H1 (cell line): Measurements from ENCODE around the gene MYO1F. TPM values are rescaled to one million over a fixed set of nuclear protein-coding genes. Genes with fewer than 3 reads are reported as not detected.

Experiments
- CTCF ChIA-PET: fragments of 300-600 bp; sonication (Branson Sonifier 250); formaldehyde crosslinking; loops from one replicate; lab custom pipeline; 2021; ENCODE audit not compliant: partially characterized antibody; lab: Charles Lee
- POLR2A ChIA-PET: fragments of 300-600 bp; sonication (Branson Sonifier 250); formaldehyde crosslinking; loops from one replicate; lab custom pipeline; 2021; ENCODE audit warnings: inconsistent platforms; ENCODE audit not compliant: partially characterized antibody; lab: Charles Lee
- DNase-seq, 2 experiments: peaks; one replicate each; pipeline versions ENCODE4 v3.0.0 to v3.0.0-alpha.2; 2010 to 2022; ENCODE audit warnings: low spot score in 2 of 2, low read depth in 1 of 2, mixed read lengths in 1 of 2
- FAIRE-seq: peaks from 2 replicates; lab custom pipeline; 2011; peaks lifted over from hg19 to GRCh38; lab: Jason Lieb, UNC
- H2AFZ ChIP-seq: 2 replicates; pipeline ENCODE4 v1.8.1; 2012; ENCODE audit warnings: low read length, inconsistent platforms
- H2AK5ac ChIP-seq: 2 replicates; pipeline ENCODE4 v1.6.1; 2013; ENCODE audit warnings: low read depth, low read length
- H2BK120ac ChIP-seq: replicated peaks from 2 replicates; pipeline ENCODE3; 2013; ENCODE audit warnings: low read depth, low read length, inconsistent platforms
- H2BK12ac ChIP-seq: 2 replicates; pipeline ENCODE4 v1.6.1; 2013; ENCODE audit warnings: low read depth, low read length
- H2BK15ac ChIP-seq: 2 replicates; pipeline ENCODE4 v1.6.1; 2013; ENCODE audit warnings: low read length
- H2BK20ac ChIP-seq: 2 replicates; pipeline ENCODE4 v1.6.1; 2013; ENCODE audit warnings: low read length
- H2BK5ac ChIP-seq: 2 replicates; pipeline ENCODE4 v1.6.1; 2013; ENCODE audit warnings: low read depth, low read length
- H3K14ac ChIP-seq: 2 replicates; pipeline ENCODE4 v1.6.1; 2013; ENCODE audit warnings: inconsistent platforms; ENCODE audit not compliant: insufficient read length
- H3K18ac ChIP-seq: 2 replicates; pipeline ENCODE4 v1.6.1; 2013; ENCODE audit warnings: low read length; ENCODE audit errors: extremely low read depth
- H3K23ac ChIP-seq: 2 replicates; pipeline ENCODE4 v1.6.1; 2013; ENCODE audit warnings: inconsistent platforms; ENCODE audit not compliant: insufficient read length
- H3K23me2 ChIP-seq: 2 replicates; pipeline ENCODE4 v1.6.1; 2013; ENCODE audit warnings: low read depth, low read length
- H3K27ac ChIP-seq: 2 replicates; pipeline ENCODE4 v1.6.1; 2011; ENCODE audit warnings: low read depth, low read length, inconsistent platforms
- H3K27me3 ChIP-seq, 4 experiments: replicated peaks in 1 of 4; 1 replicate in 1 of 4; 2 replicates in 3 of 4; pipeline versions ENCODE4 v1.6.1 to v1.8.1; 2011 to 2013; ENCODE audit warnings: low read length in 3 of 4, mild to moderate bottlenecking in 3 of 4, inconsistent platforms in 2 of 4, mixed read lengths in 2 of 4, moderate library complexity in 1 of 4; ENCODE audit not compliant: control insufficient read depth in 3 of 4, insufficient read depth in 3 of 4; ENCODE audit errors: extremely low read depth in 1 of 4
- H3K36me3 ChIP-seq, 4 experiments: 2 replicates each; pipeline versions ENCODE4 v1.6.1 to v1.8.1; 2011 to 2013; ENCODE audit warnings: mild to moderate bottlenecking in 4 of 4, low read length in 3 of 4, moderate library complexity in 2 of 4, control low read depth in 1 of 4, inconsistent platforms in 1 of 4; ENCODE audit not compliant: insufficient read depth in 4 of 4, control insufficient read depth in 2 of 4
- H3K4ac ChIP-seq: replicated peaks from 2 replicates; pipeline ENCODE3; 2013; ENCODE audit warnings: low read length, low read depth, mixed read lengths, inconsistent platforms; ENCODE audit not compliant: insufficient read length
- H3K4me1 ChIP-seq, 4 experiments: replicated peaks in 1 of 4; 1 replicate in 1 of 4; 2 replicates in 3 of 4; pipeline versions ENCODE4 v1.6.1 to v1.8.1; 2011 to 2013; ENCODE audit warnings: low read length in 3 of 4, inconsistent platforms in 2 of 4, mixed read lengths in 1 of 4; ENCODE audit not compliant: insufficient read depth in 4 of 4, control insufficient read depth in 3 of 4
- H3K4me2 ChIP-seq, 2 experiments: 2 replicates each; pipeline versions ENCODE4 v1.6.1 to v1.8.1; 2011 to 2013; ENCODE audit warnings: low read depth in 2 of 2, low read length in 2 of 2, control low read depth in 1 of 2, inconsistent platforms in 1 of 2, mild to moderate bottlenecking in 1 of 2; ENCODE audit not compliant: insufficient read depth in 1 of 2
- H3K4me3 ChIP-seq, 4 experiments: fragments of 200-600, 300-600 bp in 1 of 4; sonication (generic), shearing (Covaris generic), sonication (Bioruptor Twin) in 1 of 4; 2 replicates each; pipeline versions ENCODE4 v1.5.1 to v1.8.1; 2011 to 2016; ENCODE audit warnings: low read length in 4 of 4, low read depth in 3 of 4, control low read depth in 2 of 4, inconsistent platforms in 2 of 4, mild to moderate bottlenecking in 2 of 4, mixed read lengths in 1 of 4, moderate library complexity in 1 of 4; ENCODE audit not compliant: insufficient read depth in 2 of 4; ENCODE audit errors: extremely low read depth in 1 of 4
- H3K56ac ChIP-seq: replicated peaks from 2 replicates; pipeline ENCODE3; 2013; ENCODE audit warnings: low read depth, mild to moderate bottlenecking, mixed read lengths, low read length, inconsistent platforms; ENCODE audit not compliant: insufficient read length
- H3K79me1 ChIP-seq: 2 replicates; pipeline ENCODE4 v1.6.1; 2013; ENCODE audit warnings: low read depth, low read length, control low read depth
- H3K79me2 ChIP-seq, 2 experiments: 2 replicates each; pipeline versions ENCODE4 v1.6.1 to v1.8.1; 2012 to 2013; ENCODE audit warnings: low read length in 2 of 2, mild to moderate bottlenecking in 2 of 2, inconsistent platforms in 1 of 2; ENCODE audit not compliant: insufficient read depth in 2 of 2, control insufficient read depth in 1 of 2
- H3K9ac ChIP-seq, 4 experiments: replicated peaks in 1 of 4; 1 replicate in 1 of 4; 2 replicates in 3 of 4; pipeline versions ENCODE4 v1.6.1 to v1.8.1; 2011 to 2013; ENCODE audit warnings: low read depth in 3 of 4, low read length in 3 of 4, control low read depth in 2 of 4, mild to moderate bottlenecking in 2 of 4, moderate library complexity in 2 of 4, inconsistent platforms in 1 of 4; ENCODE audit errors: extremely low read depth in 1 of 4
- H3K9me3 ChIP-seq, 2 experiments: 2 replicates each; pipeline versions ENCODE4 v1.6.1 to v1.8.1; 2012 to 2013; ENCODE audit warnings: mild to moderate bottlenecking in 2 of 2, moderate library complexity in 2 of 2, control low read depth in 1 of 2, inconsistent platforms in 1 of 2, low read depth in 1 of 2, low read length in 1 of 2, mixed read lengths in 1 of 2; ENCODE audit not compliant: insufficient read depth in 2 of 2
- H4K20me1 ChIP-seq, 2 experiments: replicated peaks in 1 of 2; 2 replicates each; pipeline versions ENCODE3 to v1.8.1; 2011 to 2013; ENCODE audit warnings: inconsistent platforms in 2 of 2, low read length in 2 of 2, mild to moderate bottlenecking in 1 of 2; ENCODE audit not compliant: insufficient read depth in 2 of 2, control insufficient read depth in 1 of 2
- H4K5ac ChIP-seq: 2 replicates; pipeline ENCODE4 v1.6.1; 2013; ENCODE audit warnings: low read length, low read depth, mixed read lengths, inconsistent platforms; ENCODE audit not compliant: insufficient read length
- H4K8ac ChIP-seq: 2 replicates; pipeline ENCODE4 v1.8.0; 2013; ENCODE audit warnings: mild to moderate bottlenecking, moderate library complexity, low read length, inconsistent platforms; ENCODE audit not compliant: insufficient read depth; ENCODE audit errors: extremely low read depth
- H4K91ac ChIP-seq: replicated peaks from 2 replicates; pipeline ENCODE3; 2013; ENCODE audit warnings: low read length, mixed read lengths, inconsistent platforms; ENCODE audit not compliant: insufficient read length
- BRCA1 ChIP-seq: IDR thresholded peaks from 2 replicates; pipeline ENCODE4 v1.6.1; 2012; ENCODE audit warnings: low read depth, low read length, improper control_type of control experiment
- CBX8 ChIP-seq: fragments of 300-800, 300-1000 bp; sonication (generic); IDR thresholded peaks from 2 replicates; pipeline ENCODE4 v1.7.1; 2016; ENCODE audit warnings: low read depth, low read length, borderline replicate concordance
- CHD2 ChIP-seq: IDR thresholded peaks from 2 replicates; pipeline ENCODE4 v1.6.1; 2012; ENCODE audit warnings: low read length, improper control_type of control experiment
- E2F6 ChIP-seq: IDR thresholded peaks from 2 replicates; pipeline ENCODE4 v1.6.1; 2012; ENCODE audit warnings: inconsistent platforms
- HDAC2 ChIP-seq, 2 experiments: fragments of 300-600 bp in 1 of 2; sonication (generic) in 1 of 2; IDR thresholded peaks; 2 replicates each; pipeline ENCODE4 v1.6.1; 2011 to 2012; ENCODE audit warnings: low read depth in 2 of 2, low read length in 2 of 2, mild to moderate bottlenecking in 2 of 2, moderate library complexity in 2 of 2, borderline replicate concordance in 1 of 2, inconsistent platforms in 1 of 2
- JUN ChIP-seq: IDR thresholded peaks from 2 replicates; pipeline ENCODE4 v1.6.1; 2011; ENCODE audit warnings: low read depth, mild to moderate bottlenecking, improper control_type of control experiment, low read length
- KDM4A ChIP-seq: IDR thresholded peaks from one replicate; pipeline ENCODE4 v1.7.1; 2012; ENCODE audit warnings: low read depth, mild to moderate bottlenecking, moderate library complexity, low read length, inconsistent platforms; ENCODE audit not compliant: severe bottlenecking
- POU5F1 ChIP-seq: IDR thresholded peaks from 2 replicates; pipeline ENCODE4 v1.6.1; 2011; ENCODE audit warnings: low read depth, mild to moderate bottlenecking, low read length, moderate library complexity
- SIN3A ChIP-seq, 2 experiments: IDR thresholded peaks in 1 of 2; conservative IDR thresholded peaks in 1 of 2; 2 replicates each; pipeline ENCODE4 v1.6.1; 2011 to 2012; ENCODE audit warnings: low read length in 2 of 2, improper control_type of control experiment in 1 of 2, low read depth in 1 of 2, mild to moderate bottlenecking in 1 of 2
- WGBS, 2 experiments: shearing (Covaris generic) in 1 of 2; methylation state at CpG; one replicate each; pipeline versions ENCODE4 v1.1.6 to v1.1.7; 2013 to 2015; ENCODE audit warnings: low lambda C conversion rate in 2 of 2, mixed read lengths in 2 of 2, inconsistent platforms in 1 of 2, low coverage in 1 of 2, missing lambda C conversion rate in 1 of 2; ENCODE audit not compliant: insufficient replicate concordance in 2 of 2, insufficient coverage in 1 of 2, insufficient read length in 1 of 2; ENCODE audit errors: extremely low coverage in 1 of 2, missing lambda C conversion rate in 1 of 2; 5-methylcytosine and 5-hydroxymethylcytosine counted together
- polyA plus RNA-seq, 7 experiments: library from polyadenylated mRNA; depleted of rRNA in 3 of 7; stranded (reverse) in 5 of 7; unstranded in 2 of 7; fragments of >200 nt in 5 of 7; fragments of 200-250 nt in 2 of 7; gene quantifications; 1 replicate in 5 of 7; 2 replicates in 1 of 7; 4 replicates in 1 of 7; pipeline versions ENCODE4 v1.2.1 to v1.2.3, GENCODE V29; 2011 to 2013; ENCODE audit warnings: missing spikeins in 2 of 7, mixed read lengths in 2 of 7
- total RNA-seq: library from RNA; stranded (reverse); fragmentation: NEBNext Ultra II Directional; extraction: Animal tissue kit (Norgen Biotek cat#: 25700); gene quantifications from 2 replicates; pipeline ENCODE4 v1.2.1, GENCODE V29; 2021

The MYO1F gene
- total and polyA plus RNA-seq, 2 of the 8 experiments (the other 6 are each of a cell fraction or from before 2014, with no cell fraction given): 1.4 to 4.6 TPM

- Histone ChIP-seq H3K23ac (no peak overlapping the region), H2BK15ac (no peak overlapping the region), H3K79me1 (no peaks in the 10 kb centered on the region), H4K8ac (0 out of 2 replicates have a peak overlapping the region, but pooled peaks have one; percentile 14), H3K9ac (no peak overlapping the region), H3K9me3 (no peaks in the 10 kb centered on the region), H3K36me3 (0 out of 8 replicates have a peak, but pooled peaks cover 0 to 3% (median 0%) of the 10 kb centered on the region in 4 experiments), H3K4me2 (no peak overlapping the region), H3K18ac (no peak overlapping the region), H4K91ac (no peak overlapping the region), H2AFZ (no peak overlapping the region), H3K79me2 (no peaks in the 10 kb centered on the region), H2BK20ac (no peak overlapping the region), H2AK5ac (0 out of 2 replicates have a peak overlapping the region, but pooled peaks have one; percentile 65), H4K5ac (no peak overlapping the region), H3K14ac (no peak overlapping the region), H3K23me2 (no peaks in the 10 kb centered on the region), H3K27me3 (no peaks in the 10 kb centered on the region), H3K4me1 (0 out of 7 replicates have a peak, but pooled peaks cover 0 to 3% (median 0%) of the 10 kb centered on the region in 4 experiments), H3K4me3 (no peak overlapping the region), H2BK5ac (no peak overlapping the region), H3K27ac (no peak overlapping the region), H2BK12ac (no peak overlapping the region), H2BK120ac (no peak overlapping the region), H3K4ac (no peak overlapping the region), H3K56ac (no peak overlapping the region), H4K20me1 (peaks cover 0 to 2% of the 10 kb centered on the region in 2 experiments)
- WGBS, 2 experiments: 94% methylated on average over 12 of the region's 12 CpGs; no CpG with 5 or more reads in 1 of the 2 experiments
- POLR2A ChIA-PET: interaction anchor here (0.8 kb wide), 2 partner anchors 13 to 53 kb away, joined by 3 read pairs; no protein-coding TSS in a partner anchor
- FAIRE-seq (no peak), DNase-seq (no peak)
- CTCF ChIA-PET: interaction anchor here (0.7 to 1.5 kb wide), 2 partner anchors 41 to 102 kb away, joined by 4 read pairs; no protein-coding TSS in a partner anchor
- TF ChIP-seq BRCA1 (no peak), E2F6 (no peak), CBX8 (no peak), POU5F1 (no peak), HDAC2 (IDR thresholded peaks at IDR 0.05; ENCODE audit: borderline replicate concordance in 1 of 2, low read depth in 2 of 2, low read length in 2 of 2) (no peak), KDM4A (no peak), JUN (no peak), CHD2 (no peak), SIN3A (conservative IDR thresholded peaks at IDR 0.05 in 1 of 2, IDR thresholded peaks at IDR 0.05 in 1 of 2; ENCODE audit: low read depth in 1 of 2, low read length in 2 of 2) (no peak)
These were observed 37.6 kb downstream of the MYO1F start for GRCh38 chr19:8539621-8540149.
